Measurements from ENCODE around the gene ERBIN.

GRCh38 chr5:66118304-66118703 lies 191.9 kb downstream of the ERBIN start:
- TF ChIP-seq POLR2A (IDR thresholded peaks at IDR 0.05) (no peak), CTCF (IDR thresholded peaks at IDR 0.05) (no peak)
